ENCODE measurements around the gene LDLRAD3.

GRCh38 chr11:36086366-36086765 is 142.5 kb downstream of the LDLRAD3 start:
- TF ChIP-seq EP300 (IDR thresholded peaks at IDR 0.05; ENCODE audit: borderline replicate concordance) (no peak), MAX (IDR thresholded peaks at IDR 0.05) (no peak), NFIC (IDR thresholded peaks at IDR 0.05) (no peak), YY1 (IDR thresholded peaks at IDR 0.05; ENCODE audit: low read depth) (no peak), FOXM1 (IDR thresholded peaks at IDR 0.05; ENCODE audit: borderline replicate concordance, low read depth) (no peak), RAD21 (IDR thresholded peaks at IDR 0.05; ENCODE audit: low read depth) (no peak), REST (IDR thresholded peaks at IDR 0.05; ENCODE audit: low read depth) (no peak), USF1 (IDR thresholded peaks at IDR 0.05) (no peak), CREB1 (IDR thresholded peaks at IDR 0.05; ENCODE audit: low read depth) (no peak)
